GM19468 (cell line): ENCODE measurements around the gene DLX6.
"Not testable (repeated sequence)": the region's sequence is repeated elsewhere in the genome, so short reads cannot be mapped to it uniquely, and the experiment has no call there.

ENCODE experiments used
- ATAC-seq: cut with Tn5 transposase; IDR thresholded peaks from one replicate; pipeline ENCODE4 v1.9.1; 2021; ENCODE audit warnings: mild to moderate bottlenecking, moderate library complexity, moderate number of reproducible peaks; ENCODE audit not compliant: unreplicated experiment; ENCODE audit errors: extremely low read depth

Gene DLX6

DNA sequence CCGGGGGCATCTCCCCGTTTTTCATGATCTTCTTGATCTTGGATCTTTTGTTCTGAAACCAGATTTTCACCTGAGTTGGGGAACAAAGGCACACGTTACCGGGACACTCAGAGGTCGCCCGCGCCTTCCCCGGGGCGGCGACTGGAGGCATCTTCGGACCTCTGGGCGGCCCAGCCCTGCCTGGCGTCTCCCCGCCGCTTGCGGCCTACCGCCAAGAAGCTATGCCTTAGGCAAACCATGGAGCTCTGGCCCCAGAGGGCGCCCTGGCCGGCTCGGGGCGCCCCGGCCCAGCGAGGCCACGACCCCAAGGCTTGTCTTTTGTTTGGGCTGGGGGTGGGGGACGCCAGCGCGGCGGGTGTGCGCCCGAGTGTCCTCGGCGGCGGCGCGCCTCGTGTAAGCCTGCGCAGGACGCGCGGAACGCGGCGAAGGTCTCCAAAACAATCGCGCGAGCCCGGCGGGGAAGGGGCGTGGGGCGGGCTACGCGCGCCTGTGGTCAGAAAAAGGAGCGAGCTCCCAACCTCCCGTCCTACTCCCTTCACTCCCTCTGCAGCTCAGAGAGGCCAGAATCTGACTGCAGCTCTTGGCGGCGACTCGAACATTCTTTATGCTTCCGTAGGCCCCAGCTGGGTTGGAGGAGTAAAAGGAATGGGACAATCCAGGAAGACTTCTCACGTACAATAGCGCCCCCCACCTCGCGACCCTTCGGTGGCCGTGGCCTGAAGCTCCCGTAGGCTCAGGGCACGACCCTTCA lies 15.8 kb downstream of the DLX6 start:
- no peak for ATAC-seq

DNA sequence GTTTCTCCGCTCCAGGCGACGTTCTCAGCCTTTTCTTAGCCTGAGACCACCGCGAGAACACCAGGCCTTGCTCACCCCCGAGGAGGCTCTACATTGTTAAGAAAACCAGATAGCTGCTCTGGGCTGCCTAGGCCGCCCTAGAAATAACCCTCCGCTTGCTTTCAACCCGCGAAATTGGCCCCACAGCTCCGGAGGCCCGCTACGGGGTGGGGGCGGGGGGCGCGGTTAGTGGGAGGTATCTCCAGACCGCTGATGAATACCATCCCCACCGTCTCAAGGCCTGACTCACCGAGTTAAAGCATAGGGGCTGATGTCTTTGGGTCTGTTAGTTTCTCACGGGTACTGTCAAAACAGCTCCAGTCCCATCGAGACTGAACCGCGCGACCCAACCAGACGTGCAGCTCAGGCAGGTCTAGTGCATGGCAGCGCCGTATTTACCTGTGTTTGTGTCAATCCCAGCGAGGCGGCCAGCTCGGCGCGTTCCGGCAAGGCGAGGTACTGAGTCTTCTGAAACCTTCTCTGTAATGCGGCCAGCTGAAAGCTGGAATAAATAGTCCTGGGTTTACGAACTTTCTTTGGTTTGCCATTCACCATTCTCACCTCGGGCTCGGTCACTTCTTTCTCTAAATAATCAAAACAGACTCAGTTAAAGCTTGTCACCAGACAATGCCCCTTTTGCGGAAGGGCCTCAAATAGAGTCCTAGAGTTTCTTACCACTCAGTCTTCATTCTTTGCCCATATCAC lies 16.6 kb downstream of the DLX6 start:
- no peak for ATAC-seq

DNA sequence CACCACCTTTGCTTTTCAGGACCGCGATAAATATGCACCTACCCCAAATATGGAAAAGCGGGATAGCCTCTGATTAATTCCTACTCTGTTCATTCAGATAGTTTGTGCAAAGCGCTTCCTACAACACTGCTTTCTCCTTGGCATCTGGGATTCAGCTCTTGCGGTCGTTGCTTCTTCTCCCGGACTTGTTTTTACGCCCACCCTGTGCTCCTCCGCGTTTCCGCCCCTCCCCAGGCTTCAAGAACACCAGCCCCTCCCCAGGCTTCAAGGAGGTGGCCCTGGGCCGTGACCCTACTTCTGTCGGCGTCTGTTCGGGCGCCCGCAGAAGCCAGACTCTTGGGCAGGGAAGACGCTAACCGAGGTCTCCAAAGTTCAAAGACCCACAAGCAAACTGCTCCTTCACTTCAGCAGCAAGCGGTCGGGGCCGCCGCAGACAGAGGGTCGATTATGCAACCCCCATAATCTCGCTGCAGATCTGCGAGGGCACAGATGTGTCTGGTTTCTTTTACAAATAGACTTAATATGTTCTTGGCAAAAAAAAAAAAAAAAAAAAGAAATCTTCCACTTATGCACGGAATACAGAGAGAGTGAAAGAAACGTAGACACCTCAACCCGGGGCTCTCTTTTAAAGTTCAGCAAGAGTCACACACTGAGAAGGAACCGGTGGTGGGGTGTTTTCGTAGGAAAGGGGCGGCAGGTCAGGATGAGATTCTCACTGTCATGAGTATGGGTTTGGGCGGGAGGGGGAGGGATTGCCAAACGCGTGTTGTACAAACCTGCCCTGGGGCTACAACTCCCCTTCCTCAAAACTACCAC lies 17.3 kb downstream of the DLX6 start:
- no peak for ATAC-seq

- no peak for ATAC-seq
Observed at GRCh38 chr7:97024209-97025129, 19.1 kb downstream of the DLX6 start, which contains the start of gene DLX5. DLX5 (minus strand) TSS chr7:97024831; CDS start chr7:97024623, 208 bp downstream.

- ATAC-seq = no peak
Observed at GRCh38 chr7:97025130-97025499, 19.8 kb downstream of the DLX6 start.

GRCh38 chr7:97025983-97026714 lies 20.8 kb downstream of the DLX6 start:
- no peak for ATAC-seq

- ATAC-seq = no peak
Observed at GRCh38 chr7:97026715-97027426, 21.5 kb downstream of the DLX6 start.

DNA sequence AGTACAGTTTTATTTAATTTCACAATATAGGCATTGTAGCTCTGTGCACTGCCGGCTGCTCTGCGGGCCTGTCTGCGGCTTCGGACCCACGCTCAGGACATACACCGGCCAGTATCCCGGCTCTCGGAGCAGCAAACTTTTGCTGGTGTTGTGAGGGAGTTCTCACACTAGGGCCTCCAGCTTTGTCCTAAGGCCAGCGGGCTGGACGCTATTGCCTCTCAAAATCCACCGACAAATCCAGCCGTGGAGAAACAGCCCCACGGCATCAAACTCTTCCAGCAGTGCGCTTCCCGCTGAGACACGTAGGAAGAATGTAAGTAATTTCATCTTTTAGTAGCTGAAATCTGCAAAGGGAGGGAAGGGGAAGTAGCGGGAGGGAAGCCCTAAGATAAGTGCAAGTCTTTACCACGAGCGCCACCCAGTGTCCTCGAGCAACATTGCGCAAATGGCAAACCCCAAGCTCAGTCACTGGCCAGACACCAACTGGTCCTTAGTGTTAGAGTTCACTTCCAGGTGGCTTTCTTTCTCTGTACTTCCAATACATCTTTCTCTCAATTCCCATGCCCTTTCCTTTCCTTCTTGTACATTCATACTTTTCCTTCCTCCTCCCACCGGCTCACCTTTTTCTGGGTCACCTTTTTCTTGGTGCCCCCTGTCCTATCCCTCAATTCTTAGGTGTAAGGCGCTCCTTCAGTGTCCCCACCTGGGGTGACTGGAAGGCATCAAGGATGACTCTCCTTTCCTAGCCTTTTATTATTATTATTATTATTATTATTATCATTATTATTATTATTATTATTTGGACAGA lies 22.3 kb downstream of the DLX6 start:
- ATAC-seq = peak; percentile 66

GRCh38 chr7:97034213-97034852 lies 29.0 kb downstream of the DLX6 start:
- ATAC-seq = not testable (repeated sequence)

- no peak for ATAC-seq
Observed at GRCh38 chr7:97039374-97040065, 34.2 kb downstream of the DLX6 start.

DNA sequence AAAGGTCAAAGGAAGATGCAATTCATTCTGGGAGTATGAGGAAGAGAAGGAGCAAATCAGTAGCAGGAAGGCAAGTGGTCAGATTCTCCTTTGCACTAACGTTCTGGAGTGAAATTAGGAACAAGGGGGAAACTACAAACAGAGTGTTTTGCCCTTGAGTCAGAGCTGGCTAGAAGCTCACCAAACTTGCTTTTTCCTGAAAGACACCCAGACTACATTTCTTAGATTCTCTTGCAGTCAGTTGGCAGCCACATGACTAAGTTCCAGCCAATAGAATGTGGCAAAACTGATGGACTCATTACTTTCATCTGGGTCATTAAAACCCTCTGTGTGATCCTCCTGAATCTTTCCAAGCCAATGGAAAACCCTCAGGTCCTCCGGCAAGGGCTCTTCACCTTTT lies 37.9 kb downstream of the DLX6 start:
- ATAC-seq = no peak
